ENCODE measurements around the gene C10orf95.
"Not testable (repeated sequence)": the region's sequence is repeated elsewhere in the genome, so short reads cannot be mapped to it uniquely, and the experiment has no call there.

The C10orf95 gene

GRCh38 chr10:102465466-102465865 is 14.1 kb upstream of the C10orf95 start:
- DNase-seq (ENCODE audit: low spot score) = no peak

GRCh38 chr10:102463983-102464382 is 12.6 kb upstream of the C10orf95 start:
- DNase-seq (ENCODE audit: low spot score) = no peak

GRCh38 chr10:102462512-102463054 is 11.2 kb upstream of the C10orf95 start:
- DNase-seq (ENCODE audit: low spot score) = no peak

GRCh38 chr10:102461187-102462054 is 10.1 kb upstream of the C10orf95 start:
- peak; percentile 93 for DNase-seq (ENCODE audit: low spot score)

GRCh38 chr10:102460836-102461186 is 9.5 kb upstream of the C10orf95 start:
- DNase-seq (ENCODE audit: low spot score) = no peak

- no peak for DNase-seq (ENCODE audit: low spot score)
Measured at GRCh38 chr10:102458656-102459055, 7.3 kb upstream of the C10orf95 start.

GRCh38 chr10:102457591-102458150 is 6.3 kb upstream of the C10orf95 start:
- DNase-seq (ENCODE audit: low spot score) = no peak

GRCh38 chr10:102455893-102456471 is 4.6 kb upstream of the C10orf95 start:
- DNase-seq (ENCODE audit: low spot score) = no peak

GRCh38 chr10:102454662-102455487 is 3.5 kb upstream of the C10orf95 start:
- DNase-seq (ENCODE audit: low spot score) = not testable (repeated sequence)

- no peak for DNase-seq (ENCODE audit: low spot score)
Measured at GRCh38 chr10:102453502-102453901, 2.2 kb upstream of the C10orf95 start.

- DNase-seq (ENCODE audit: low spot score) = peak; percentile 71
Measured at GRCh38 chr10:102452672-102453340, 1.5 kb upstream of the C10orf95 start.

GRCh38 chr10:102450374-102451104 is 804 bp downstream of the C10orf95 start:
- DNase-seq (ENCODE audit: low spot score) = peak; percentile 82

- no peak for DNase-seq (ENCODE audit: low spot score)
Measured at GRCh38 chr10:102450124-102450373, 1.3 kb downstream of the C10orf95 start.

GRCh38 chr10:102449321-102450123 is 1.8 kb downstream of the C10orf95 start:
- no peak for DNase-seq (ENCODE audit: low spot score)

- DNase-seq (ENCODE audit: low spot score) = no peak
Measured at GRCh38 chr10:102444851-102445250, 6.5 kb downstream of the C10orf95 start.

GRCh38 chr10:102438374-102438773 is 13.0 kb downstream of the C10orf95 start:
- no peak for DNase-seq (ENCODE audit: low spot score)

- no peak for DNase-seq (ENCODE audit: low spot score)
Measured at GRCh38 chr10:102437515-102437914, 13.8 kb downstream of the C10orf95 start.

- no peak for DNase-seq (ENCODE audit: low spot score)
Measured at GRCh38 chr10:102436312-102436711, 15.0 kb downstream of the C10orf95 start.

GRCh38 chr10:102435529-102436233 is 15.7 kb downstream of the C10orf95 start:
- DNase-seq (ENCODE audit: low spot score) = no peak

GRCh38 chr10:102435133-102435497 is 16.2 kb downstream of the C10orf95 start:
- no peak for DNase-seq (ENCODE audit: low spot score)

Measured in AG08395 (cell line).